CD4-positive, alpha-beta T cell treated with Interleukin-17A for 4 hours (primary cell): ENCODE results near the gene PML.
A peak's percentile ranks its signal among the peaks of the same experiment; 100 is the strongest.

ENCODE experiments used
- DNase-seq: peaks from one replicate; pipeline ENCODE4 v3.0.0-alpha.2; 2020; ENCODE audit warnings: mixed read lengths

The PML gene

GRCh38 chr15:74010929-74011540 is 16.5 kb downstream of the PML start:
- no peak for DNase-seq

- no peak for DNase-seq
These were observed 17.1 kb downstream of the PML start for GRCh38 chr15:74011610-74012009.

GRCh38 chr15:74013374-74013894 is 18.9 kb downstream of the PML start:
- no peak for DNase-seq

GRCh38 chr15:74019734-74020133 is 25.2 kb downstream of the PML start:
- DNase-seq: no peak

DNA sequence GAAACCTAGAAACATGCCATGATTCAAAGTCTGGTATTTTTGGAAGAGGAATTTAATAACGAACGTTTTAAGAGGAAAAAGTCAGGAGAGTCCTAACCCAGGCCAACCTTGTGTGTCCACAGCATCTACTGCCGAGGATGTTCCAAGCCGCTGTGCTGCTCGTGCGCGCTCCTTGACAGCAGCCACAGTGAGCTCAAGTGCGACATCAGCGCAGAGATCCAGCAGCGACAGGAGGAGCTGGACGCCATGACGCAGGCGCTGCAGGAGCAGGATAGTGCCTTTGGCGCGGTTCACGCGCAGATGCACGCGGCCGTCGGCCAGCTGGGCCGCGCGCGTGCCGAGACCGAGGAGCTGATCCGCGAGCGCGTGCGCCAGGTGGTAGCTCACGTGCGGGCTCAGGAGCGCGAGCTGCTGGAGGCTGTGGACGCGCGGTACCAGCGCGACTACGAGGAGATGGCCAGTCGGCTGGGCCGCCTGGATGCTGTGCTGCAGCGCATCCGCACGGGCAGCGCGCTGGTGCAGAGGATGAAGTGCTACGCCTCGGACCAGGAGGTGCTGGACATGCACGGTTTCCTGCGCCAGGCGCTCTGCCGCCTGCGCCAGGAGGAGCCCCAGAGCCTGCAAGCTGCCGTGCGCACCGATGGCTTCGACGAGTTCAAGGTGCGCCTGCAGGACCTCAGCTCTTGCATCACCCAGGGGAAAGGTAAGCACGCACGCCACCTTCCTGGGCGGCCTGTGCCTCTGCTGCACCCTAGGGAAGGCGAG is 28.4 kb downstream of the PML start:
- no peak for DNase-seq

GRCh38 chr15:74024687-74025086 is 30.2 kb downstream of the PML start:
- no peak for DNase-seq

- DNase-seq: no peak
These were observed 30.9 kb downstream of the PML start for GRCh38 chr15:74025436-74025835.

GRCh38 chr15:74027688-74028087 is 33.2 kb downstream of the PML start:
- DNase-seq: no peak

GRCh38 chr15:74028646-74029045 is 34.1 kb downstream of the PML start:
- DNase-seq: no peak

GRCh38 chr15:74032046-74032445 is 37.5 kb downstream of the PML start:
- no peak for DNase-seq

GRCh38 chr15:74032606-74033561 is 38.4 kb downstream of the PML start:
- DNase-seq: no peak

GRCh38 chr15:74034206-74034755 is 39.8 kb downstream of the PML start:
- DNase-seq: no peak

- no peak for DNase-seq
These were observed 40.9 kb downstream of the PML start for GRCh38 chr15:74035121-74036017.

DNA sequence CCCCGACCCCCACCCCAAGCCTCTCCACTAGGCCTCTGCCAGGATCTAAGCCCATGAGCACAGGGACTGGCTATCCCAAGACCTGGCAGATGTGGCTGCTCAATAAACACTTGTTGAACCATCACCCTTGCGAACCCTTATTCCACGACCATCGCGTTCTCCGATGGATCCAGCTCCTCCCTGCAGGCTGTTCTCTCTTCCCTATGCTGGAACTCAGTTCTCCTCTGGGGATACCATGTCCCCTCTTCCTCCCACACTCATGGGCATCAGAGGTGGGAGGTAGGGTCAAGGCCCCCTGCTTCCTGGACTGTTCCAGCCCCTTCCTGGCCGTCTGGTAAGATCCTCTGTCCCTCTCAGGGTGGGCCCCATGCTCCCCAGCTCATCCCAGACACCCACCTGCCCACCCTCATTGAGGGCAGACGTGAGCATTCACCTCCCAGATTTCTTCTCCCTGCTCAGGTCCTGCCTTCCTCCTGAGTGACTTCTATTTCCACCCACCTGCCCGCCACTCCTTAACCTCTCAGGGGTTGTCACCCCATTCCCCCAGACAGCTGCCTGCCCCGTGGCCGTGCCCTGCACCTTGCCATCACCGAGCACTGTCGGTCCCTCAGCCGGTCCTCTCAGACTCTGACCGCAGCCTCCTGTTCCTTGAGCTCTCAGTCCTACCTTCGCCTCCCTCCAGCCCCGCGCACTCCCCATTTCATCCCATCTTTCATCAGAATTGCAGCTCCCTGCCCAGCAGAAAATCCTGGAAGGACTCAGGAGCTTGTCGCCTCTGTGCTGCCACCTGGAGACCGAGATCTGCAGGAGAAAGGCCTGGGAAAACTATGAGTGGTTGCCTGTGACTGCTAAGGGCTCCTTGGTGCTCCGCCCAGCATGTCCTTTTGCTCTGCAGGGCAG is 42.0 kb downstream of the PML start:
- DNase-seq: peak; percentile 25

DNA sequence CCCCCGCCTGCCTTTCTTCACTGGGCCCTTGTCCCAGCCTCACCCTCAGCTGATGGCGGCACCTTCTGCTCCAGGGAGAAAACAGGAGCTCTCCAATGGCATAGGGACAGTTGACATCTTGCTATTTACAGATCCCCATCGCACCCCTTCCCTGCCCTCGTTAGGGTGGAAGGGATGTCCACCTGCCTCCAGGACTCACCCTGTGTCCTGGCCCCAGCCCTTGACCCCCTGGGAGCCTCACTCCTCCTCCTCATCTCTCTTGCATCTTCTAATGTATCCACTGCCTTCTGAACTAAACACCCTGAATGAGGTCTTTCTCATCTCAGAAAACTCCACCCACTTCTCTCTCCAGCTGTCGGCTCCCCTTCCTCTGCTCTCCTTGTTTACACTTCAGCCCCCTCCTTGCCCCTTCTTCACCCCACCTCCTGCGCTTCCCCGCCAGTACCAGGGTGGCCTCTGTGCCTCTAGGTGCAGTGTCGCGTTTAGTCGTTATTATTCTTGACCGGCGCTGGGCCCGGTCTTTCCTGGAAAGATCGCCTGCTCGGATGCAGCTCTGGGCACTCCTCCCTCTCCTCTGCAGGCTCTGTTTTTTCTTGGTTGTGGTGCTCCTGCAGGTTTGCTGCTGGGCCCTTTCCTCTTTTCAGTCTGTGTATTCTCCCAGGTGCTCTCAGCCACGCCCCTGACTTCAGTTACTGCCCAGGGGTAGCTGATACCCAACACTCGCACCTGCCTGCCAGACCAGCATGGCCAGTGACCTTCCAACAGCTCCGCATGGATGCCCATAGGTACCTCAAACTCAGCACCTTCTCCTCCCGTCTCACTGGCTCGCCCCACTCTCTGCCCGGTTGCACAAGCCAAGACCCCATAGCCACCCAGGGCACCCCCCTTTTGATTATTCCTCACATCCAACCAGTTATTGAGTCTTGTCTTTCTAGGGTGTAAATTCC is 42.9 kb downstream of the PML start:
- DNase-seq: no peak

DNA sequence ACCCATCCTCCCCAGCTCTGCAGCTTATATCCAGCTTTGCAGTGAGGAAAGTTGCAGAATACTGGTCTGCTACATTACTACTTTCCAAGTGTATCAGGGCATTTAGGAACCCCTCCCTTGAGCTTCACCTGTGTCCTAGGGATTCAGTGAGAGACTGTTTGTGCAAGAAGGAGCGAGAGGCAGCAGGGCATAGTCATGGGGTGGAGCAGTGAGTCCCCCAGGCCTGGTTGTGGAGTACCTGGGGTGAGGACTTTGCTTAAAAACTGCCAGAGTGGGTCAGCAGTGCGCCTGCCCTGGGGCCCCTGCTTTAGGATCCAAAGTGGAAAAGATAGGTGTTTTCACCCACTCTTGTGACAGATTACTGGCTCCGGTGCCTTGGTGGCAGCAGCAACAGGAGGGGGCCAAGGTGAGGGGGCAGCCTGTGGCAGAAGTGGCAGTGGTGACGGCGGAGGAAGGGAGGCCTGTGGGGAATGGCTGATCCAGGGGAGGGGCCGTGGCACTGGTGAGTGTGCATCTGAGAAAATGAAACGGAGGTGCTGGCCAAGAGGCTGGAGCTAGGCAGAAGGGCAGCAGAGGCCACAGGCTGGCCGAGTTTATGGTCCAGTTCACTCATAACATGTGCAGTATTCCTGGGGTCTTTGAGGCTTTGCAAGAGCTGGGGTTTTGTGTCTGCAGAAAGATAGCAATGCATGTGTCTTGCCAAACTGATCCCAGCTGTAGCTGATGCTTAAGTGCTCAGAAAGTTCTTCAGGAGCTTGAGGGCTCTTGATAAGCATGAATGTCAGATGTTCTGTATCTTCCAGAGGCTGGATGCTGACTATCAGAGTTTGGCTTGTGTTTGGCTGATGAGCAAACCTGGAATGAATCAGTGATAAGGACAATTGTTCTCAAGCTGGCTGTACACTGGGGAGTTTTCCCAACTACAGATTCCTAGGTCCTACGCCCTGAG is 44.5 kb downstream of the PML start:
- no peak for DNase-seq

DNA sequence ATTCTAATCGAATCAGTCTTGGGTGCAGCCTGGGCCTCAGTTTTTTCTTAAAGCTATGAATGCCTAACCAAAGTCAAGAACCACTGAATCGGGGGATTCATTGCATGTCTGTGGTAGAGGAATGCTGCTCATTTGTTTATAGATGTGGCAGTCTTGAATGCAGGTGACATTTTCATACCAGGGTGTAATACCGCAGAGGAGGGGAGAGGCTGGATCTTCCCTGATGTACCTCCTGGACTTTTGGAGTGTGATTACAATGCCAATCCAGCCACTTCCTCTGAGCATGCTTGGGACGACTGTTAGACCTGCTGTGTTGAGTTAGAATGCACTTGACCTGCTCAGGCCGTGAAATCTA is 45.1 kb downstream of the PML start:
- DNase-seq: no peak

GRCh38 chr15:74040109-74040850 is 45.8 kb downstream of the PML start:
- no peak for DNase-seq
